A549 treated with CpdA at 1 μM for 4 hours (cell line): ENCODE data around the gene NOBOX. TPM values are rescaled to one million over a fixed set of nuclear protein-coding genes. Genes with fewer than 3 reads are reported as not detected.

Experiments
- total RNA-seq: library from RNA; stranded (reverse); fragments of 200-300 nt; extraction: Qiagen RNA extraction; gene quantifications from 5 replicates; pipeline ENCODE4 v1.2.3, GENCODE V29; 2022; ENCODE audit warnings: low read depth

The NOBOX gene
- not detected in 5 replicates for total RNA-seq

GRCh38 chr7:144403649-144404061 lies at the start of gene NOBOX:
TSS of gene NOBOX (minus strand) at chr7:144403693.

GRCh38 chr7:144355176-144355822 lies 48.2 kb downstream of the NOBOX start, which contains the start of gene ARHGEF5:
TSS of gene ARHGEF5 (plus strand) at chr7:144355402. CDS start at chr7:144362670, 7,268 bp downstream.

Other genes with a start within 250 kb of the NOBOX start
- not detected in 5 replicates for gene CTAGE4, start 220.2 kb downstream of the NOBOX start, total RNA-seq
- gene ARHGEF35, start 207.9 kb downstream of the NOBOX start, total RNA-seq = 0.22 to 0.40 TPM (median 0.27 TPM) in 5 replicates
- not detected in 5 replicates for gene OR2A42, start 164.1 kb downstream of the NOBOX start, total RNA-seq
- gene OR2A7, start 138.9 kb downstream of the NOBOX start, total RNA-seq = not detected in 5 replicates
- gene CTAGE8, start 134.4 kb downstream of the NOBOX start, total RNA-seq = 0.03 to 0.08 TPM in 2 of 5 replicates, not detected in the others
- gene OR2A1, start 91.3 kb downstream of the NOBOX start, total RNA-seq = not detected in 5 replicates
- gene ARHGEF5, start 48.3 kb downstream of the NOBOX start, total RNA-seq = 1.2 to 2.1 TPM (median 1.7 TPM) in 5 replicates